K562 (cell line): Measurements from ENCODE around the gene CNKSR2. TPM values are rescaled to one million over a fixed set of nuclear protein-coding genes. Genes with fewer than 3 reads are reported as not detected.

Experiments
- MGA ChIP-seq: fragments of 450-650 bp; IDR thresholded peaks from 2 replicates; pipeline ENCODE4 v1.6.1; 2016; ENCODE audit warnings: mild to moderate bottlenecking, moderate library complexity
- polyA plus RNA-seq, 8 experiments: library from polyadenylated mRNA; depleted of rRNA in 4 of 8; stranded (reverse) in 5 of 8; unstranded in 3 of 8; fragments of >200 nt; fragmentation: Nextera tagmentation in 2 of 8; fragmentation: Illumina TruSeq in 1 of 8; extraction: Ambion mirVana in 2 of 8; extraction: Trizol in 1 of 8; gene quantifications; 2 replicates each; pipeline versions ENCODE4 v1.2.1 to v1.2.3, GENCODE V29; 2011 to 2014; ENCODE audit warnings: inconsistent platforms in 1 of 8, missing spikeins in 1 of 8
- total RNA-seq, 7 experiments: library from RNA; depleted of rRNA in 6 of 7; stranded (reverse); fragments of >200 nt in 6 of 7; fragmentation: Illumina TruSeq in 2 of 7; extraction: Trizol in 2 of 7; gene quantifications; 2 replicates each; pipeline versions ENCODE4 v1.2.1 to v1.2.3, GENCODE V29; 2011 to 2021; ENCODE audit warnings: low replicate concordance in 1 of 7

The CNKSR2 gene
- total and polyA plus RNA-seq, 9 of the 15 experiments (the other 6 are each of a cell fraction or from before 2014, with no cell fraction given): not detected

GRCh38 chrX:21382715-21383114, 8.5 kb downstream of the CNKSR2 start (continued):
- no peak for TF ChIP-seq MGA
